HG03097 (cell line): Measurements from ENCODE around the gene ANKRD44.
"Not testable (repeated sequence)": the region's sequence is repeated elsewhere in the genome, so short reads cannot be mapped to it uniquely, and the experiment has no call there.

Experiments used
- ATAC-seq: cut with Tn5 transposase; IDR thresholded peaks from one replicate; pipeline ENCODE4 v1.9.1; 2021; ENCODE audit not compliant: unreplicated experiment, low FRiP score

The ANKRD44 gene

DNA sequence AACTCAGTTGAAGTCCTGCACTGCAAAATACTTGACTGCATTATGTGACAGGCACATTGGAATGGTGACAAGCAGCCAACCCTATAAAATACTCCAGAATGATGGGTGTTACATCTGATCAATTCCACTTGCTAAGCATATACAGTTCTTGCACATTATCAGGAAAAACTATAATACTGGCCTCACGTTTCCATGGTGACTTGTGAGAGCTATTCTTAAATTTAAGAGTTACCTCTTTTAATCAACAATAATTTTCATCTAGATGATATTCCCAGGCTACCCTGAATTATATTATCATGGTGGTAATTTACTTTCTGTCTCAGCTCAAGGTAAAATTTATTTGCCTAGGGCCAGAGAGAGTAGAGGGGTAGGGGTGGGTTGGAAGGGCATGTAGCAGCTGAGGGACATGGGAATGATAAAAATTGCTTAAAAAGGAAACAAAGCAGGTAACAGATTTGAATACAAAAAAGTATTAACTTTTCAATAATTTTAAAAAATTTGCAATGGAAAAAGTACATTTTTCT, 251.7 kb downstream of the ANKRD44 start:
- ATAC-seq = no peak

- ATAC-seq = no peak
These were observed 252.6 kb downstream of the ANKRD44 start for GRCh38 chr2:197057959-197058358.

DNA sequence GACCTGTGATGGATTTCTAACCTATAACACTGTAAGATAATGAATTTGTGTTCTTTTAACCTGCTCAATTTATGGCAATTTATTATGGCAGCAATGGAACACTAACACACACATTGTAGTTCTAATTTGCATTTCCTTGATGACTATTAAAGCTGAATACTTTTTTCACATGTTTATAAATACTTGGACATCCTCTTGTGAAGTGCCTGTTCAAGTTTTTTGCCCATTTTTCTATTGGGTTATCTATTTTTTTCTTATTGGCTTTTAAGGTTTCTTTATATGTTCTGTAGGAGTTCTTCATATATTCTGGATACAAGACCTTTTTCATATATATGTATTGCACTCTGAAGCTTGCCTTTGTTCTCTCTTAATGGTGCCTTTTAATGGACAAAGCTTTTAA, 255.5 kb downstream of the ANKRD44 start:
- ATAC-seq = no peak

- ATAC-seq = no peak
These were observed 256.1 kb downstream of the ANKRD44 start for GRCh38 chr2:197054437-197054836.

- no peak for ATAC-seq
These were observed 258.2 kb downstream of the ANKRD44 start for GRCh38 chr2:197052356-197052755.

- no peak for ATAC-seq
These were observed 265.5 kb downstream of the ANKRD44 start for GRCh38 chr2:197045115-197045514.

DNA sequence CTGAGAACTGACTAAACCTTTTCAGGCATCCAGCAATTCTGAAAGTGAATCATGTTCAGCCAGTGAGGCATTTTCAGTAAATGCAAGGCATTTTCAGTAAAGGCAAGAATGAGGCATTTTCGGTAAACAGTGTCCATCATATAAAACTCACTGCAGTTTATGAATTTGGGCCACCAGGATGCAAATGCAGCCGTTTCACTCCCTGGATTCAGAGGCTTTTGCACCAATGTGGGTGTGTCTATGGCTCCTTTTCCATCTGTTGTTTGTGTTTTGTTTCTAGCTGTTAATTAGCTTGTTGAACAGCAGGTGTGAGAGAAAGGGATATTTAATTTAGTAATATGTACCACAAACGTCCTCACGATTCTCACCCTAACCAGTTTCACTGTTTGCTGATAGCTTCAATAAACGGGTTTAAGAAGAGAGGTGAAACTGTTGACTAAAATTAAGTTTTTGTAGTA, 267.8 kb downstream of the ANKRD44 start:
- no peak for ATAC-seq

GRCh38 chr2:197037863-197038398, 272.6 kb downstream of the ANKRD44 start:
- ATAC-seq = no peak

- ATAC-seq = no peak
These were observed 275.6 kb downstream of the ANKRD44 start for GRCh38 chr2:197035002-197035401.

DNA sequence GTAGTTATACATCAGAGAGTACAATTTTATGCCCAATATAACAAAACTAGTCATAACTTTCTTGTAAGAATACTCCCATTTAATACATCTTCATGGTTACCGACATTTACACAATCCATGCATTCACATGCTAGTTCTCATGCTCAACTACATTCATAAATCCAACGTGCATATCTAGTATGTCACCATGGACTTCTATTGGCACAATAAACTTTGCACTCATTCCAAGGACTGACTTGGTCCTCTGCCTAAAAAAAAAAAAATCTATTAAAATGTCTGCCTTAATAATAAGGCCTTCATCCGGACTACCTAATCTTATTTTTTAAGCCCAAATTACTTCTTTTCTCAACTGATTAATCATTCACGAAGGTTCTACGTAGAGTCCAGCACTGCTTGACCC, 276.3 kb downstream of the ANKRD44 start:
- no peak for ATAC-seq

GRCh38 chr2:197033222-197033621, 277.4 kb downstream of the ANKRD44 start:
- no peak for ATAC-seq

DNA sequence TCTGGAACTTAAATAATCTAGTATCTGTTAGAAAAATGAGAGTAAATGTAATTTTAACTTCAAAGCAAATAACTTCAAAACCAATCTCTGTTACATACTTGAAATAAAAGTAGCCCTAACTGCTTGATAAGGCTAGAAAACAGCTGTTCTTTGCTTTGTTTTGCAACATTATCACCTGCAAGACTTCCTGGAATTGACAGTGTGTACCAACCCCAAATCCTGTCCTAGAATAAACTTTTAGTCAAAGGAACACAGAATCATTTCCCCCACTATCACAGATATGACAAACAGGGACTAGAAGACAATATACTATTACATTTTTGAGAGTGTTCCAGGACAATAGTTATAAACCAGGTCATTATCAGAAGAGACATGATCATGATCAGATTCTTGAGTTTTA, 278.8 kb downstream of the ANKRD44 start:
- ATAC-seq = no peak

DNA sequence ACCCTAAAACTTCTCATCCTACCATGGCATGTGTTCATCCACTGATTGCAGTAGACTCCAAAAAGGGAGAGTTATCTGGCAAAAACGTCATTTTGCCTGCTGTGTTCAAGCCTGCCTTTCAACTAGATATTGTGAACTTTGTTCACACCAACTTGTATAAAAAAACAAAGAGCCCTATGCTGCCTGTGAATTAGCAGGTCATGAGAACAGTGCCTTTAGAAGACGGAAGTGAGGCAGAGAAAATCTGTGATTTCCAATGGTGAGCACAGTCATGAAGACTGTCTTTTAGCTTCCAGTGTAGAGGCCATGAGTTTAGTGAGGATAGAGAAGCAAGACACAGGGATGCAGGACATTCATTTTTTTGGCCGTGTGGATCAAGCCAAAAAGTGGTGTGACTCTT, 280.5 kb downstream of the ANKRD44 start:
- ATAC-seq = no peak

DNA sequence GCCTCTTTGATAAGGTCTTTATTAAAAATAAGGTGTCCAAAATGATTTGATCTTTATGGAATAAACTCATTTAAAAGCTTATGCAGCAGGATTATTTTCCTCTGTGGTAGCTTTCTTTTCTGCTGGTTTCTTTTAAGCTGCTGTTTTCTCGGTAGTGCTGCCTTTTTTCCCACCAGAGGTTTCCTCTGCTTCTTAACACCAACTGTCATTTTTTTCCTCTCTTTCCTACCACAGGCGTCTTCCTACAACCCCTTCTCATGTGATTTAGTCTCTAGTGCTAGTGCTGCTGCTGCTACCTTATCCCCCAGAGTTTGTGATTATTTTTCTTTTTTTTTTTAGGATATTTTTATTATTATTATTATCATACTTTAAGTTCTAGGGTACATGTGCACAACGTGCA, 281.9 kb downstream of the ANKRD44 start:
- ATAC-seq = no peak

DNA sequence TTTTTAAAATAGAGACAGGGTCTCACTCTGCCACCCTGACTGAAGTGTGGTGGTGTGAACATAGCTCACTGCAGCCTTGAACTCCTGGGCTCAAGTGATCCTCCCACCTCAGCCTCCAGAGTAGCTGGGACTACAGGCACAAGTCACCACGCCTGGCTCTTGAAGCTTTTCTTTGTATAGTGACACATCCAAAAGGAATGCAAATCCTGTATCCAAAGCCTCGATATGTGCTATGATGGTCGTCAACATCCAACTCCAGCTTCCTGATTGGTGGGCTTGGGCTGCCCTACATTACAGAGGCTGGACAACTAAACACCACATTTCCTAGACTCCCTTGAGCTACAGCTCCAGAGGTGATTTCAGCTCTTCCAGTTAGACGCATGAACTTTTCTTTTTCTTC, 282.4 kb downstream of the ANKRD44 start:
- ATAC-seq = no peak

- no peak for ATAC-seq
These were observed 286.4 kb downstream of the ANKRD44 start for GRCh38 chr2:197024206-197024605.

DNA sequence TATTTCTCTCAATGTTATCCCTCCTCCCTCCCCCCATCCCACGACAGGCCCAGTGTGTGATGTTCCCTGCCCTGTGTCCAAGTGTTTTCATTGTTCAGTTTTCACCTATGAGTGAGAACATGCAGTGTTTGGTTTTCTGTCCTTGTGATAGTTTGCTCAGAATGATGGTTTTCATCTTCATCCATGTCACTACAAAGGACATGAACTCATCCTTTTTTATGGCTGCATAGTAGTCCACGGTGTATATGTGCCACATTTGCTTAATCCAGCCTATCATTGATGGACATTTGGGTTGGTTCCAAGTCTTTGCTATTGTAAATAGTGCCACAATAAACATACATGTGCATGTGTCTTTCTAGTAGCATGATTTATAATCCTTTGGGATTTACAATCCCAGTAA, 289.7 kb downstream of the ANKRD44 start:
- not testable (repeated sequence) for ATAC-seq

DNA sequence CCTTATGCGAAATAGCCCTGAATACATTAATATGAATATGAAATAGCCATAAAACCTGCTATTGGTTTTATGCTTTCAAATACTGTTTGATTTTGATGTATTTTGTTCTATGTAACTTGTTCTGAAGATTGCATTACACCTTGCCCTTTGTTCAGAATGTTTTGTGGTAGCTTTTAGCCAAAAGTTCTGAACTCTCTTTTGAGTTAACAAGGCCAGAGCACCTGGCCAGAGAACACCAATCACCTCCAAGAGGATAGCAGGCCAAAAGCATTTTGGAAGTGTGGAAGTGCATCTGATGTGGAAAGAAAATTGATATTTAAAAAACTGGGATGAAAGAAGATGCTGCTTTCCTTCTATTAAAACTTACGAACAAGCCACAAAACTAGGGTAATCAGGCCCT, 297.5 kb downstream of the ANKRD44 start:
- no peak for ATAC-seq

GRCh38 chr2:197011801-197012641, 298.6 kb downstream of the ANKRD44 start:
- no peak for ATAC-seq

DNA sequence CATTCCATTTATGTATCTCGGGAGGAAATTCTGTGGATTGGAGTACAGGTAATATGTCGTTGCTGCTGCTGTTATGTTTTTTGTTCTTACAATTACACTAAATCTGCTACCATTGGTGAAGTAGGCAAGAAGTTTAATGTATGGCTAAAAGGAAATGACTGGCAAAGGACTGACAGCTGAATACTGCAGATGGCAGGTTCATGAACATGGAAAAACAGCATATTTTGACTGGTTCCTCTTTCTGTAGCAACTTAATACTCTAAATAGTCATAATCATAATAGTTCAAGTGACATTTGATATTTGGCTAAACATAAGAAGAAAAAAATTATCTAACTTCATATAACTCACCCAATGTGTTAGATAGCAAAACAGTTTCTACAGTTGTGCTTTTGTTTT, 299.6 kb downstream of the ANKRD44 start:
- ATAC-seq = no peak

- no peak for ATAC-seq
These were observed 300.2 kb downstream of the ANKRD44 start for GRCh38 chr2:197010200-197011020.
